T-helper 1 cell (primary cell): Measurements from ENCODE around the gene TCF12.
A peak's percentile ranks its signal among the peaks of the same experiment; 100 is the strongest.

Source experiments
- DNase-seq, 5 donors: peaks; one replicate each; pipeline ENCODE4 v3.0.0-alpha.2; 2012 to 2020

Gene TCF12

DNA sequence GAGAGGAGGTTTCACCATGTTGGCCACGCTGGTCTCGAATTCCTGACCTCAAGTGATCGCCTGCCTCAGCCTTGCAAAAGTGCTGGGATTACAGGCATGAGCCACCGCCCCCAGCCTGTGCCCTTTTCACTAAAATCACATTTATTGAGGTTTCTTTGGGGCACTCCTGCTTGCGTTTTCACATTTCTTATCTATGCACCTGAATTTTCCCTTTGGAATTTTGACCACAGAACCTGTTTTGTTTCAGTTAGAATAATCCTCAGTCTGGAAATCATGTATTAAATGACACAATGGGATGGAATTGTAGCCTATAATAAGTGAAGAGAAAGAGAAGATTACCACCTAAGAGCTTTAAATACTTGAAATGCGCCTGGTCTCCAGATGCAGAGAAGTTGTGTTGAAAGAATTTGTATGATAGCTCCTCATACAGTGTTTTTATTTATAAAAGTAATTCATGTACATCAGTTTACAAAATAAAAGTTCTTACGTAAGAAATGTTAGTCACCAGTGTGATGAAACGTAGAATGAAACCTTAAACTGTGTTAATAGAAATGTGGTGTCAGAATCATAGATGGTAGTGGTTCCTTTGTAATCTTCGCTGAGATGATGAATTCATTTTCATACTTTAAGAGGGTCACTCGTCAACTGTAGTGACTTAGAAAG is 107.0 kb downstream of the TCF12 start:
- no peak for DNase-seq

DNA sequence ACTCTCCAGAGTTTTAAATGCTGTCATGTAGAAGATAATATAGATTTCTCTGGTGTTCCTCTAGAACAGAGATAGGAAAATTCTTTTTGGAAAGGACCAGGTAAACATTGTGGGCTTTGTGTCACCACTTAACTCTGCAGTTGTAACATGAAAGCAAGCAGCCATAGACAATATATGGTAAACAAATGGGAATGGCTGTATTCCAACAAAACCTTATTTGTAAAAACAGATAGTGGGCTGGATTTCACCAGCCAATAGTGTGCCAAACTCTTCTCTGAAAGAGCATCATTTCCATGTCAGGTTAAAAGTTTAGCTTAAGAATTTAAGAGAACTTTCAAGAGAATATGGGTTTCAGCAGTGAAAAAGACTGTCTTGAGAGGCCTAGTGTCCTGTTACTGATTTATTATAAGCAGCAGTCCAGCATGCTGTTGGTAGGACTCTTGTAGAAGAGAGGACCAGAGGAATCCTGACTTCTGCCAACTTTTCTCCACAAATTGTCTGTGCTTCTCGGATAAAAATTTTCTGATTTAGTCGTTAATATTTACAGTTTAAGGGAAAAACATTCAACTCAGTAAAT is 107.7 kb downstream of the TCF12 start:
- no peak for DNase-seq

DNA sequence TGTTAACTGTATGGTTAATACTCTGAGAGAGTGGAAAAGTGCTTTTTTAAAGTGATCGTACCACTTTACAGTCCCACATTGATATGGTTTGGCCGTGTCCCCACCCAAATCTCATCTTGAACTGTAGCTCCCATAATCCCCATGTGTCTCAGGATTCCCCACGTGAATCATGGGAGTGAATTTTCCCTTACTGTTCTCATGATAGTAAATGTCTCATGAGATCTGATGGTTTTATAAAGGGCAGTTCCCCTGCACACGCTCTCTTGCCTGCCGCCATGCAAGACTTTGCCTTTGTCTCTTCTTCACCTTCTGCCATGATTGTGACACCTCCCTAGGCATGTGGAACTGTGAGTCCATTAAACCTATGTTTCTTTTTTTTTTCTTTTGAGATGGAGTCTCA is 109.2 kb downstream of the TCF12 start:
- DNase-seq = no peak

DNA sequence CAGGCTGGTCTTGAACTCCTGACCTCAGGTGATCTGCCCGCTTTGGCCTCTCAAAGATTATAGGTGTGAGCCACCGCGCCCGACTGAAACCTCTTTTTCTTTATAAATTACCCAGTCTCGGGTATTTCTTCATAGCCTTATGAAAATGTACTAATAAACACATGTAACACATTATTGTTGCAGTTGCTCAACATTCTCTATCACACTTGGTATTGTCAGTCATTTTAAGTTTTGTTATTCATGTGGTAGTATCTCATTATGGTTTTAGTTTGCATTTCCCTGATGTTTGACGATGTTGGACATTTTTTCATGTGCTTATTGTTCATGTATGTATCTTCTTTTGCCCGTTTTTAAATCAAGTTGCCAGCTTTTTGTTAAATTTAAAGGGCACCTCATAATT is 109.7 kb downstream of the TCF12 start:
- no peak for DNase-seq

DNA sequence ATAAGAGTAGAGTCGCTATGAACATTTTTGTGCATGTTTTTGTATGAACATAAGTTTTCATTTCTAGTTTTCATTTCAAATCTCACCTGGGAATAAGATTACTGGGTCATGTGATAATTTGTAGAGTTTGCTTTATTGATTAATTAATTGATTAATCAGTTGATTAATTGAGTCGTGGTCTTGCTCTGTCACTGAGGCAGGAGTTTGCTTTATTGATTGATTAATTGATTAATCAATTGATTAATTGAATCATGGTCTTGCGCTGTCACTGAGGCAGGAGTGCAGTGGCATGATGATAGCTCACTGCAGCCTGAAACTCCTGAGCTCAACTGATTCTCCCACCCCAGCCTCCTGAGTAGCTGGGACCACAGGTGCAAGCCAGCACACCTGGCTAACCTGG is 111.6 kb downstream of the TCF12 start:
- DNase-seq = no peak

DNA sequence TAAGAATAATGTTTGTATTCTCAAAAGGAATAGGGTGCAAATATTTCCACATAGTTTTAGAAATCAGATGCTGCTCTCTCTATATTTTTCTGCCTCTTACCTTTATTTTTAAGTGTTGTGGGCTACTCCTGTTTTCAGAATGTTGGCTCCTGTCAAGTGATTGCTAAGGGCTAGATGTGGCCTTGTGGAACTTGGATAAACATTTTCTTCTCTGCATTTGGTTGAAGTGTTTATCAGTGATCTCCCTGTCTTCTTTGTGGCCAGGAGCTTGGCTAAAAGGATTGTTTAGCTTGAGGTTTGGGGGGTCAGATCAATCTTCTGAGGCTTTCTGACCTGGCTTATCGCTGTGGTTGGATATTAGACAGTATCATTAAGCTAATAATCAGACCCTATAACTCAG is 112.6 kb downstream of the TCF12 start:
- DNase-seq = no peak

DNA sequence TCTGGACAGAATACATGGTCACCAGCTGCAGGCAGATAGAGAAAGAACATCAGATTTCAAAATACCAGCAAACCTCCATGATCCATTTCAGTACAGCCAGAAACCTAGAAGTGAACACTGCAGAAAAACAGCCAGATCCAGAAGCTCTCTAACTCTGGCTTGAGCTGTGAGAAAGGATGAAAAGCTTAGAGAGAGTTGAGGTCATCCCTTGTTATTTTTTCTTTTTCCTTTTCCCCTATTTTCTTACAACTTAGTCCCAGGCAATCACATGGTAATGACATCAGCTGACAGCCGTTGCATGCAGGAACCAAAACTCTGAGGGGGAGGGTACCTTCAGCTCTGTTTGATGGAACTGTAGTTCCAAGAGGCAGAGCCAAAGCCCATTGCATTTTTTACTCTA is 113.2 kb downstream of the TCF12 start:
- no peak for DNase-seq

DNA sequence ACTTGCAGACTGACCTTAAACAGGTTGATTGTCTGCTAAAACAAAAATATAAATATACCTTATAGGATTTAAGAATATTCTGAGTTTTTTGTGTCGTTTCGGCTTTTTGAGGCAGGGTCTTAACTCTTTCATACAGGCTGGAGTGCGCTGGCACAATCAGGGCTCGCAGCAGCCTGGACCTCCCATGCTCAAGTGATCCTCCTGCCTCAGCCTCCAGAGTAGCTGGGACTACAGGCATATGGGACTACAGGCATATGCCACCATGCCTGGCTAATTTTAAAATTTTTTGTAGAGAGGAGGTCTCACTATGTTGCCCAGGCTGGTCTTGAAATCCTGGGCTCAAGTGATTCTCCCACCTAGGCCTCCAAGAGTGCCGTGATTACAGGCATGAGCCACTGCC is 113.9 kb downstream of the TCF12 start:
- no peak for DNase-seq

DNA sequence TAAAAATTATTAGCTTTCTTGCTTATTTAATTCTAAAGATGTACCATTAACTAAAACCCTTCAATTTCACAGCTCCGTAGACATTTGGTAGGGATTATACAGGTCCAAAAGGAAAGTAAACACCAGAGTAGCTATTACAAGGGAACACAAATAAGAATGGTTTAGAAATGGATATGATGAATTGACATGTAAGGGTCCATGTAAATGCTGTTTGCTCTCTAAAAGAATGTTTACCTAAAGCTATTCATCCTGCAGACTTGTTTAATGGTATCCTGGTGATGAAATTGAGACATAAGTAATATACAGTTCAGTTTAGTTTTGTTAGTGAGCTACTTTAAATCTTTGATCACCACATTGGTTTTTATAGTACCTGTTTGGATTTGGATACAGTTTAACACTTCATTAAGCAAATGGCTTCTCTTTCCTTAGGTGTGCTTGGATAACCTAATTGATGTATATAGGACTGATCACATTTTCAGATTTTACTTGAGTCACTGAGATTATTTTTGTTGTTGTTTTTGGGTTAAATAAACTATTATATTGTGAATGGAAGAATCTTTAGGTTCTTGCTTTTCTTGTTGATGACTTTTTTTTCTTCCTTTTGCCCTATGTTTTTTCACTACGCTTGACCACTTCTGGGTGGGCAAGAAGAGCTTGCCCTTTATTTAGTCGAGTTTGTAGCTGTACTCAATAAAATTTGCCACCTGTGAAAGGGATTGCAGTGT is 115.4 kb downstream of the TCF12 start:
- no peak for DNase-seq

DNA sequence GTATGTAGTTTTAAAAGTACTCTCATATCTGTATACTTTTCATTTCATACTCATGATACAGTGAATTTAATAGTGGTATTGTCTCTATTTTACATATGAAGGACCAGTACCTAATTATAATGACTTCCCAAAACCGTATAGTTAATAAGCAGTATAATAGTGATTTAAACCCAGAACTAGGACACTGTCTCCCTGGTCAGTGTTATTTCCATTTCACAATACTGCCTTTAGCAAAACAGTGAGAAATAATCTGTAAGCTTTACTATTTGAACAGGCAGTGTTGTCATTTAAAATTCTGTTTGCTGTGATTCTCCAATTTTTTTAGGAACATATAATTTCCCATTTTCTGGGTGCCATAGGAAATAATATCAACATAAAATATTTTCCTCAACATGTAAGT is 116.2 kb downstream of the TCF12 start:
- no peak for DNase-seq

DNA sequence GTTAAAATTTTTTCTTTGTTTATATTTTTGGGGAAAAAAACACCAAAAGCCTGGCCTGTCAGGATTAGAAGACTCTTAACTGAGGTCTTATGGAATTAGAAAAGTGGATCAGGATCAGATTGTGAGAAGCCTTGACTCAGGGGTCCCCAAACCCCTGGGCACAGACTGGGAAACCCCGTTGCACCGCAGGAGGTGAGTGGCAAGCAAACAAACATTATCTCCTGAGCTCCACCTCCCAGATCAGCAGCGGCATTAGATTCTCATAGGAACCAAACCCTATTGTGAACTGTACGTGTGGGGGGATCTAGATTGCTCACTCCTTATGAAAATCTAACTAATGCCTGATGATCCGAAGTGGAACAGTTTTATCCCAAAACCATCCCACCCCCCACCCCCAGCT is 117.2 kb downstream of the TCF12 start:
- no peak for DNase-seq

DNA sequence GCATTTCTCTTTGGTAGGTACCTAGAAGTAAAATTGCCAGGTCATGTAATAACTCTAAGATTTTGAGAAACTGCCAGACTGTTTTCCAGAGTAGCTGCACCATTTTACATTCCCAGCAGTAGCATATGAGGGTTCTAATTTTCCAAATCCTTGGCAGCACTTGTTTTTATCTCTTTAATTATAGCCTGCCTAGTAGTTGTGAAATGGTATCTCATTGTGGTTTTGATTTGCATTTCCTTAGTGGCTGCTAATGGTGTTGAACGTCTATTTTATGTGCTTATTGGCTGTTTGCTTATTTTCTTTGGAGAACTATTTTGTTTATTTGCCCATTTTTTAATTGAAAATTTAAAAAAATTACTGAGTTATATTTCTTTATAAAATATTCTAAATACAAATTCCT is 117.9 kb downstream of the TCF12 start:
- no peak for DNase-seq

DNA sequence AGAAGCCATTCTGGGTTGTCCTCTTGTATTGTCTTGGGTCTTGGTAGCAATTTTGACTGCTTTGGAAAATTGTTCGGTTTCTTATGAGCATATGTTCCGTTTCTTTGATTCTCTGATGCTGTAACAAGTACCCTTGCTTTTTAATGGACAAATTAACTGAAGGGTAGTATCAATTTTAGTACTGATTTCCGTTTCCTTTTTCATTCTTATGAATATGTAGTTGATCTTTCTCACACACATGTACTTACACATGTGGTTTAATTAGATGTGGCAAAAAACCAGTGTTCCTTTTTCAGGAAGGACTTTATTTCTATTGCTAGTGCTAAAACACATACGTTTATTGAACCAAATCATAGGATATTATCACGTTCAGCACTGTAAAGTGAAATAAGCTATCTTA is 119.1 kb downstream of the TCF12 start:
- DNase-seq = peak in 1 of 5 donors; percentile 42

DNA sequence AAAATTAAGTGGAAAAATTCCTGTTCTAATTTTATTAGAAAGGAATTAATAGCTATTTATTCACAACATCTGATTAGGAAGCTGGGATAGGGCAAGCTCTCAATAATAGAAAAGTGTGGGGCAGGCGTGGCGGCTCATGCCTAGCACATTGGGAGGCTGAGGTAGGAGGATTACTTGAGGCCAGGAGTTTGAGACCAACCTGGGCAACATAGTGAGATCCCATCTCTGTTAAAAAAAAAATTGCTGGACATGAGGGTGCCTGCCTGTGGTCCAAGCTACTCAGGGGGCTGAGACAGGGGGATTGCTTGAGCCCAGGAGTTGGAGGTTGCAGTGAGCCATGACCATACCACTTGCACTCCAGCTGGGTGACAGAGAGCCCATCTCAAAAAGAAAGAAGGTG is 119.6 kb downstream of the TCF12 start:
- no peak for DNase-seq

DNA sequence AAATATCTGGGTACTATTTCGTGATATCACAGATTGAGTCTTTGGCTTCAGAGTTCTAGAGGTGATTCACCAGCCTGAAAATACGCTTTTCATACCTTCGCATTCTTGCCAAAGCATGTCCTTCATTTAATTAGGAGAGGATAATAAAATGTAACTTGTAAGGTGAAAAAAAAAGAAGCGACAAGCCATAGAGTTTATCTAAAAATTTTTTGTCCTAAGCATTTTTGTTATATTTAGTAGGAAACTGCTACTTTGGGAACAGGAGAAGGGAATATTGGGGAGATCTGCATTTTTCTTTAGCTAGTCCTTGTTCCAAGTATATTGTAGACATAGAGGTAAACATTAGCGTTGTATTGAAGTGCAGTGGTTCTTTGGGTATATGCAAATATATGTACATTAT is 120.1 kb downstream of the TCF12 start:
- DNase-seq = no peak

DNA sequence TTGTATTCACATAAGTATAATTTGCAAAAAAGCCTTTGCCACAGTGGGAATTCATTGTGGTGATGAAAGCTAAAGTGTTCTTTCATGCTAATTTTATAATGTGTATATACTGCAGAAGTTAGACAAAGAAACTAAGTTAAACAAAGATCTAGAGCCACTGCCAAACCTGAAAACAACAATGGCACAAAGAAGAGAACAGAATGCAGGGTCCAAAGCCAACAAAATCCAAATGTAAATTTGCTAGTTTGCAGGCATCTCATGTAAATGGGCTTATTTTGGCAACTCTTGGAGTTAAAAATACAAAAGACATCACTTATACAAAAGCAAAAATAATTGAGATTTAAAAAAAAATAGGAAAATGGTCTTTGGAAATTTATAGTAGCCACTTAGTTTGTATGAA is 123.0 kb downstream of the TCF12 start:
- no peak for DNase-seq

DNA sequence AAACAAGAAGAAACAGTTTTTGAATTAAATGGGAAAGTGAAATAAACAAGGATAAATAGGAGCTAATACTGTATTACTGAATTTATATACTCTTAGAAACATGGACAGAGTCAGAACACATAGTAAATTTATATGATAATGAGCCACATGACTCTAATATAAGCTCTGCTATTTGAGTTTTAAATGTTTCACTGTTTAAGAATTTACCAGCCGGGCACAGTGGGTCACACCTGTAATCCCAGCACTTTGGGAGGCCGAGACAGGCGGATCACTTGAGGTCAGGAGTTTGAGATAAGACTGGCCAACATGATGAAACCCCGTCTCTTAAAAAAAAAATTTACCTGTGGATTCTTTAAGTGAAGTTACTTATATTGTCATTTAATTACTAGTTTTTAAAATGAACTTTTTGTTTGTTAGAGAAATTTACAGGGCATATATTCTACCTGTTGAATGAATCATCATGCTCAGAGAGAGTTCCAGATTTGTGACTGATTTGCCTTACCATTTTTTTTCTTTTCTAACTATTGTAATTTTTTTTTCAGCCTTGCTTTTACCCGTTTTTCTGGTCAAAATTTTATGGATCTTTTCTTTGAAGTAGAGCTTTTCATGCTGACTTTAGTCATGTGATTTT is 125.7 kb downstream of the TCF12 start:
- no peak for DNase-seq

DNA sequence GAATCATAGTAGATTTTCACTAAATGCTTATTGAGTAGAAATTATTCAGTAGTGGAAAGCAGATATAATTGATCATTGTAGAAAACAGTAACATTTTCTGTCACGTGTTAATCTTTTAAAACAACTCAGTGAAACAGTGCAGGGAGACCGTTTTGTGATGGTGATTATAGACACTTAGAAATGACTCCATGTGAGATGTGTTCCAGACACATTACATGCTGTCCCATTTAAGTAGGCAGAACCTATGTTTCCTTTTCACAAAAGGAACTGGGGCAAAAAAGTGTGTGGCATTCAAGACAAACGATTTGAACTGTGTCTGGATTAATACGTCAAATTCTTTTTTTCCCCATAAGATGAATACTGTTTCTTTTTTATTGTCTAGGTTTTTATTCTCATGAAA is 126.5 kb downstream of the TCF12 start:
- no peak for DNase-seq

DNA sequence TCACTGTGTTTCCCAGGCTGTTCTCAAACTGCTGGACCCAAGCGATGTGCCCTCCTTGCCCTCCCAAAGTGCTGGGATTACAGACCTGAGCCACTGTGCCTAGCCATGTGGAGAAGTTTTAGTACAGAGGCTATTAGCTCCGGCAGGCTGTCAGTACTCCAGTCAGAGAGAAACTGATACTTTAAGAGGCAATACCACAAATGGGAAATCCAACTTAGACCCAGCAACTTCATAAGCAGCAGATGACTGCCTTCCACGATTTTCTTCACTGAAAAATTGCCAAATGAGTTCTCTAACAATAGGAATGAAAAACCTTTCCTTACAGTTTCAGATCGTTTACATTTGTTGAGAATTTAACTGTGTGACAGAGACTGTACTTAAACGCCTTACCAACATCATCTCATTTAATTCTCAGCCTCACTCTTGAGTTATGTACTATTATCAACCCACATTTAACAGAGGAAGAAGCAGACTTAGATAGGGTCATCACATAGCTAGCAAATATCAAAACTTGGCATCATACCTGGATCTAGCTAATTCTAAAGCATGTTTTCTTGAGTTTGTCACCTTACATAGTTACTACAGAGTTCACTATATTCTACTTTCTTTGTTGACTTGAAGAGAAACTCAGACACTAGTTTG is 127.4 kb downstream of the TCF12 start:
- peak in 1 of 5 donors; percentile 13 for DNase-seq

DNA sequence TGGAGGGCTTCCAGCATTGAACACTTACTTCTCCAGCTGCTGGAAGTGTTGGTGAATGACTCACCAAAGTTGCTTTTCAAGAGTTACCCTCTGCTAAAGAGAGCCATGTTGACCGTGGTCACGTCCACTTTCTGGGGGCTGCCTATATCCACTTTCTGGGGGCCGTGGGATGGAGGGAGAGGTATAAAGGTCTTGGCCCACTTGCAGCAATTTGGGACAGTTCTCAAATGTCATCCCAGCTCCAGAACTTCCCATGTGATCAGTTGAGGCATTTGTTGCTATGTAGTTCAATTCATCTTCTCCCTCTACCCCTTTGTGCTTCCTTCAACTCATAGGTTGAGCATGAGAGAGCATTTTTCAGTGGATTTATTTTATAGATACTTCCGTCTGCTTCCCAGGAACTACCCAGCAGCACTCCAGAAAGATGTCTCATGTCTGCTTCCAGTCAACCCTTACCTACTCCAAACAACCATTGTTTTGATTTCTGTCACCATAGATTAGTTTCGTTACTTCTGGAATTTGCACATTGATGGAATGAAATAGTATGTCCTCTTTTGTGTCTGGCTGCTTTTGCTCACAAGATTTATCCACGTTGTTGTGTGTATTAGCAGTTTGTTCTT is 130.6 kb downstream of the TCF12 start:
- DNase-seq = no peak

DNA sequence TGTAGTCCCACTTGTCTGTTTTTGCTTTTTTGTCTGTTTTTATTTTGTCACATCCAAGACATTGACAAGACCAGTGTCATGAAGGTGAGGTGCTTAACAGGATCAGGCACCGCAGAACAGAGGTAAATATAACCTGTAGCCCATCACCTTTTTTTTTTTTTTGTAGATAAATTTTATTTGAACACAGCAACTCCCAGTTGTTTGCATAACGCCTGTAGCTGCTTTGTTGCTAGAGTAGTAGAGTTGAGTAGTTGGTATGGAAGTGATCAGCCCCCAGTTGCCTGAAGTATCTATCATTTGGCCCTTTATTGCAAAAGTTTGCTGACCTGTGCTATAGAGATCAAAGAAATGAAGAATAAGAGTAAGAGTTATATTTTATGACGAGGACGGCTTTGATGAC is 135.0 kb downstream of the TCF12 start:
- no peak for DNase-seq

DNA sequence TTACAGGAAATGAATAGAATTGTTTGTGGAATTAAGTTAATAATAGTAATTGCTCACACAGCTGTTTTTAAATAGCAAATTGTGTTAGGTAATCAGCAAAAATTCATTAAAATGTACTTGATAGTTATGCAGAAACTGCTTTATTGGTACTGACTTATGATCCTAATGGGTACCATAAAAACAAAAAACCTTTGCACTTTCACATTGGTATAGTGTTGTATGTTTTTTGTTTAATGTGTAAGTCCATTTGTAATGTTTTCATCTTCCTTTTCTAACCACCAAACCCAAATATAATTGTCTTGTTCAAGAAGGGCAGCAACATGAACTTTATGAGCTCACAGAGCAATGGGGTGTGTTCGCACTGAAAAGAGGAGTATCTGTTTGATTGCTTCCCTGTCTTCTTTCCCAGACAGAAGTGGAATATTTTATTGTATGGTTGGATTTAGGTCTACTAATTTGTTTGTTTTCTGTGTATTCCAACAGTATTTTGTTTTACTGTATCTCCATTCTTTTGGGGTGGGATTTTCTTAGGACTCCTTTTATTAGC is 135.8 kb downstream of the TCF12 start:
- DNase-seq = no peak

DNA sequence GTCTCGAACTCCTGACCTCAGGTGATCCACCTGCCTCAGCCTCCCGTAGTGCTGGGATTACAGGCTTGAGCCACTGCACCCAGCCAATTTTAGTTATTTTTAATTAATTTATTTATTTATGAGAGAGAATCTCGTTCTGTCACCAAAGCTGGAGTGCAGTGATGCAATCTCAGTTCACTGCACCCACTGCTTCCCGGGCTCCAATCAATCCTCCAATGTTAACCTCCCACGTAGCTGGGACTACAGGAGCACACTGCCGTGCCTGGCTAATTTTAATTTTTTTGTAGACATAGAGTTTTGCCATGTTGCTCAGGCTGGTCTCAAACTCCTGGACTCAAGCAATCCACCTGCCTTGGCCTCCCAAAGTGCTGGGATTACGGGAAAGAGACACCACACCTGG is 137.9 kb downstream of the TCF12 start:
- DNase-seq = no peak
